ENCODE results near the gene ADCY2. TPM values are rescaled to one million over a fixed set of nuclear protein-coding genes. Genes with fewer than 3 reads are reported as not detected.

ADCY2 gene
- total RNA-seq, 1 experiment from 2014 or later, result not detected

- no TSS peak for BruUV-seq (replicated peaks)
- H3K4me1 ChIP-seq, result no peaks in the 10 kb centered on the region
- H3K36me3 ChIP-seq (ENCODE audit: control insufficient read depth, insufficient read depth, low read length), result no peaks in the 10 kb centered on the region
- no peak for DNase-seq
- H3K36me3 Mint-ChIP-seq (ENCODE audit: insufficient read depth, unreplicated experiment), result no peaks in the 10 kb centered on the region
- intact Hi-C loops (cut with micrococcal nuclease; ENCODE audit: unreplicated experiment), result no loop called here
- no peaks in the 10 kb centered on the region for H3K9me3 Mint-ChIP-seq (ENCODE audit: unreplicated experiment)
- TF ChIP-seq, protein P1, sequence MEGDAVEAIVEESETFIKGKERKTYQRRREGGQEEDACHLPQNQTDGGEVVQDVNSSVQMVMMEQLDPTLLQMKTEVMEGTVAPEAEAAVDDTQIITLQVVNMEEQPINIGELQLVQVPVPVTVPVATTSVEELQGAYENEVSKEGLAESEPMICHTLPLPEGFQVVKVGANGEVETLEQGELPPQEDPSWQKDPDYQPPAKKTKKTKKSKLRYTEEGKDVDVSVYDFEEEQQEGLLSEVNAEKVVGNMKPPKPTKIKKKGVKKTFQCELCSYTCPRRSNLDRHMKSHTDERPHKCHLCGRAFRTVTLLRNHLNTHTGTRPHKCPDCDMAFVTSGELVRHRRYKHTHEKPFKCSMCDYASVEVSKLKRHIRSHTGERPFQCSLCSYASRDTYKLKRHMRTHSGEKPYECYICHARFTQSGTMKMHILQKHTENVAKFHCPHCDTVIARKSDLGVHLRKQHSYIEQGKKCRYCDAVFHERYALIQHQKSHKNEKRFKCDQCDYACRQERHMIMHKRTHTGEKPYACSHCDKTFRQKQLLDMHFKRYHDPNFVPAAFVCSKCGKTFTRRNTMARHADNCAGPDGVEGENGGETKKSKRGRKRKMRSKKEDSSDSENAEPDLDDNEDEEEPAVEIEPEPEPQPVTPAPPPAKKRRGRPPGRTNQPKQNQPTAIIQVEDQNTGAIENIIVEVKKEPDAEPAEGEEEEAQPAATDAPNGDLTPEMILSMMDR (IDR thresholded peaks at IDR 0.05; ENCODE audit: insufficient read depth in 1 of 2, low read depth in 1 of 2, low read length in 1 of 2, severe bottlenecking in 1 of 2, unreplicated experiment in 1 of 2), result no peak
- H3K4me3 ChIP-seq (ENCODE audit: low read depth, low read length), result no peak overlapping the region
- H3K27ac Mint-ChIP-seq (ENCODE audit: unreplicated experiment), result no peak overlapping the region
- no peak overlapping the region for H3K4me3 Mint-ChIP-seq (ENCODE audit: unreplicated experiment)
- ChIA-PET CTCF (no interaction called here), POLR2A (no interaction called here)
- H3K4me1 Mint-ChIP-seq (ENCODE audit: low read depth, unreplicated experiment), result no peaks in the 10 kb centered on the region
- H3K27me3 ChIP-seq (replicated peaks; ENCODE audit: control insufficient read depth, insufficient read depth, low read length), result no peaks in the 10 kb centered on the region
- H3K27me3 Mint-ChIP-seq (ENCODE audit: insufficient read depth, unreplicated experiment), result peaks cover 18% of the 10 kb centered on the region
- H3K9me3 ChIP-seq, result no peaks in the 10 kb centered on the region
Measured at GRCh38 chr5:7680260-7680659, 284.3 kb downstream of the ADCY2 start.

GRCh38 chr5:7682379-7682778 lies 286.4 kb downstream of the ADCY2 start:
- Histone ChIP-seq H3K4me3 (ENCODE audit: low read depth, low read length) (no peak overlapping the region), H3K4me1 (no peaks in the 10 kb centered on the region), H3K27me3 (replicated peaks; ENCODE audit: control insufficient read depth, insufficient read depth, low read length) (no peaks in the 10 kb centered on the region), H3K9me3 (no peaks in the 10 kb centered on the region), H3K36me3 (ENCODE audit: control insufficient read depth, insufficient read depth, low read length) (no peaks in the 10 kb centered on the region)
- Mint-ChIP-seq H3K27me3 (ENCODE audit: insufficient read depth, unreplicated experiment) (peaks cover 23% of the 10 kb centered on the region), H3K27ac (ENCODE audit: unreplicated experiment) (no peak overlapping the region), H3K4me1 (ENCODE audit: low read depth, unreplicated experiment) (no peaks in the 10 kb centered on the region), H3K9me3 (ENCODE audit: unreplicated experiment) (no peaks in the 10 kb centered on the region), H3K36me3 (ENCODE audit: insufficient read depth, unreplicated experiment) (no peaks in the 10 kb centered on the region), H3K4me3 (ENCODE audit: unreplicated experiment) (no peak overlapping the region)
- intact Hi-C loops (cut with micrococcal nuclease; ENCODE audit: unreplicated experiment), result no loop called here
- ChIA-PET CTCF (no interaction called here), POLR2A (no interaction called here)
- TF ChIP-seq, protein P1 (IDR thresholded peaks at IDR 0.05; ENCODE audit: insufficient read depth in 1 of 2, low read depth in 1 of 2, low read length in 1 of 2, severe bottlenecking in 1 of 2, unreplicated experiment in 1 of 2), result no peak
- no peak for DNase-seq
- BruUV-seq (replicated peaks), result no TSS peak

DNA sequence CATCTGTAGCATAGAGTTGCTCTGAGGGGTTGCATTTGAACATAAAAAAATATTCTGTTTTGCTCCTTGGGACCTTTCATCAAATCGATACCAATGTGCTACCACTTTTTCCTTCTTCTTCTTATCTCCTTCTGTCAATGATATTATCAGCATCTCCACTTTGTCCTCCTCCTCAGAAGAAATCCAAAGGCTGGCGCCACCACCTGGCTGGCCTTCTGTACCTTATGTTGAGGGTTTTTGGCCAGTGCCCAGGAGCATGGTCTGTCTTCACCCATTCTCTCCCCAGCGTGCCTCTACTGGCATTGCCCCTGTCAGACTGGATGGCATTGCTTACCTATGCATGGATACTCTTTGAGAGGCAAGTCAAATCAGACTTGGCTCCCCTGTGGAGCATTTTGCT lies 287.8 kb downstream of the ADCY2 start:
- H3K4me1 Mint-ChIP-seq (ENCODE audit: low read depth, unreplicated experiment), result no peaks in the 10 kb centered on the region
- peaks cover 24% of the 10 kb centered on the region for H3K27me3 Mint-ChIP-seq (ENCODE audit: insufficient read depth, unreplicated experiment)
- no TSS peak for BruUV-seq (replicated peaks)
- no peaks in the 10 kb centered on the region for H3K36me3 ChIP-seq (ENCODE audit: control insufficient read depth, insufficient read depth, low read length)
- intact Hi-C loops (cut with micrococcal nuclease; ENCODE audit: unreplicated experiment), result no loop called here
- CTCF ChIA-PET, result no interaction called here
- no peaks in the 10 kb centered on the region for H3K9me3 ChIP-seq
- H3K4me1 ChIP-seq, result no peaks in the 10 kb centered on the region
- H3K4me3 ChIP-seq (ENCODE audit: low read depth, low read length), result no peak overlapping the region
- no peaks in the 10 kb centered on the region for H3K9me3 Mint-ChIP-seq (ENCODE audit: unreplicated experiment)
- no peak overlapping the region for H3K27ac Mint-ChIP-seq (ENCODE audit: unreplicated experiment)
- POLR2A ChIA-PET, result no interaction called here
- TF ChIP-seq, protein P1 (IDR thresholded peaks at IDR 0.05; ENCODE audit: insufficient read depth in 1 of 2, low read depth in 1 of 2, low read length in 1 of 2, severe bottlenecking in 1 of 2, unreplicated experiment in 1 of 2), result no peak
- no peak overlapping the region for H3K4me3 Mint-ChIP-seq (ENCODE audit: unreplicated experiment)
- H3K27me3 ChIP-seq (replicated peaks; ENCODE audit: control insufficient read depth, insufficient read depth, low read length), result no peaks in the 10 kb centered on the region
- DNase-seq, result no peak
- H3K36me3 Mint-ChIP-seq (ENCODE audit: insufficient read depth, unreplicated experiment), result no peaks in the 10 kb centered on the region

Measured in Caco-2 (cell line).